K562 (cell line): ENCODE data around the gene MMP27. TPM values are rescaled to one million over a fixed set of nuclear protein-coding genes. Genes with fewer than 3 reads are reported as not detected.
"Not testable (repeated sequence)": the region's sequence is repeated elsewhere in the genome, so short reads cannot be mapped to it uniquely, and the experiment has no call there.

Experiments used
- ATAC-seq: fragments of 200-7000 bp; cut with Tn5 transposase; 3 replicates; pipeline ENCODE4 v1.9.1; 2020; ENCODE audit warnings: moderate library complexity
- BruUV-seq: library from RNA; stranded (reverse); fragments of 400-500 nt; replicated peaks from 2 replicates; lab custom pipeline; 2021; lab: Mats Ljungman, UMichigan
- CTCF ChIA-PET: fragments of 300-600 bp; formaldehyde crosslinking; extraction: SDS; loops from one replicate; lab custom pipeline; 2021; ENCODE audit warnings: low intra/inter-chr PET ratio; lab: Yijun Ruan, JAX
- POLR2A ChIA-PET: fragments of 300-600, 350-650 bp; sonication (Branson Sonifier 250); formaldehyde crosslinking; extraction: SDS; loops from one replicate; lab custom pipeline; 2021; ENCODE audit warnings: antibody characterized with exemption, inconsistent platforms; lab: Yijun Ruan, JAX
- DNase-seq, 4 experiments: peaks; one replicate each; pipeline versions ENCODE4 v3.0.0 to v3.0.0-alpha.2; 2011 to 2018; ENCODE audit warnings: low spot score in 3 of 4, mixed read lengths in 3 of 4; ENCODE audit errors: extremely low read depth in 1 of 4
- FAIRE-seq: peaks from 2 replicates; lab custom pipeline; 2011; peaks lifted over from hg19 to GRCh38; lab: Jason Lieb, UNC
- H2AFZ ChIP-seq: 2 replicates; pipeline ENCODE4 v1.6.0; 2011; ENCODE audit warnings: low read depth, low read length, control low read depth, inconsistent platforms
- H3K27ac ChIP-seq: fragments of 200-600 bp; 3 replicates; pipeline ENCODE4 v1.8.0; 2011; ENCODE audit warnings: low read depth, mild to moderate bottlenecking, control low read depth, inconsistent platforms, low read length, moderate library complexity, mixed read lengths; ENCODE audit errors: extremely low read depth
- H3K27me3 ChIP-seq, 2 experiments: fragments of 300-600 bp in 1 of 2; 2 replicates in 1 of 2; 3 replicates in 1 of 2; pipeline versions ENCODE4 v1.6.0 to v1.8.0; 2011; ENCODE audit warnings: inconsistent platforms in 2 of 2, low read length in 2 of 2, mild to moderate bottlenecking in 1 of 2, mixed read lengths in 1 of 2, moderate library complexity in 1 of 2; ENCODE audit not compliant: control insufficient read depth in 2 of 2, insufficient read depth in 2 of 2
- H3K36me3 ChIP-seq: fragments of 300-600 bp; 3 replicates; pipeline ENCODE4 v1.8.0; 2011; ENCODE audit warnings: mild to moderate bottlenecking, low read length, inconsistent platforms; ENCODE audit not compliant: control insufficient read depth, insufficient read depth
- H3K4me1 ChIP-seq, 2 experiments: fragments of 200-600 bp in 1 of 2; replicated peaks in 1 of 2; 2 replicates in 1 of 2; 3 replicates in 1 of 2; pipeline versions ENCODE4 v1.5.1 to v1.8.0; 2011; ENCODE audit warnings: inconsistent platforms in 2 of 2, low read length in 2 of 2, mild to moderate bottlenecking in 1 of 2, mixed read lengths in 1 of 2, moderate library complexity in 1 of 2; ENCODE audit not compliant: control insufficient read depth in 2 of 2, insufficient read depth in 2 of 2
- H3K4me2 ChIP-seq: 2 replicates; pipeline ENCODE4 v1.6.1; 2011; ENCODE audit warnings: low read length, control low read depth, inconsistent platforms, mixed read lengths; ENCODE audit not compliant: insufficient read depth
- H3K4me3 ChIP-seq: fragments of 200-600 bp; sonication (generic), shearing (Covaris generic); 2 replicates; pipeline ENCODE4 v1.5.1; 2016; ENCODE audit warnings: control low read depth, inconsistent platforms
- H3K79me2 ChIP-seq: fragments of 200-600 bp; 3 replicates; pipeline ENCODE4 v1.8.0; 2011; ENCODE audit warnings: low read length, inconsistent platforms; ENCODE audit not compliant: control insufficient read depth, insufficient read depth
- H3K9ac ChIP-seq, 2 experiments: 2 replicates each; pipeline versions ENCODE4 v1.6.0 to v1.6.1; 2011; ENCODE audit warnings: low read depth in 2 of 2, low read length in 2 of 2, control low read depth in 1 of 2, inconsistent platforms in 1 of 2, mild to moderate bottlenecking in 1 of 2, mixed read lengths in 1 of 2; ENCODE audit not compliant: insufficient read depth in 1 of 2
- H3K9me1 ChIP-seq: one replicate; pipeline ENCODE4 v1.6.0; 2011; ENCODE audit warnings: inconsistent platforms, mild to moderate bottlenecking, low read length, moderate library complexity; ENCODE audit not compliant: control insufficient read depth, insufficient read depth
- H3K9me3 ChIP-seq: replicated peaks from 2 replicates; pipeline ENCODE4 v1.5.1; 2011; ENCODE audit warnings: low read depth, low read length, inconsistent platforms; ENCODE audit not compliant: control insufficient read depth, insufficient read depth
- H4K20me1 ChIP-seq: replicated peaks from 2 replicates; pipeline ENCODE4 v1.6.1; 2011; ENCODE audit warnings: low read length, inconsistent platforms, mixed read lengths; ENCODE audit not compliant: control insufficient read depth, insufficient read depth
- MAFG ChIP-seq: fragments of 450-650 bp; conservative IDR thresholded peaks from 2 replicates; pipeline ENCODE4 v1.6.1; 2016; ENCODE audit warnings: missing genetic modification characterization, missing compliant biosample characterization
- ZNF79 ChIP-seq: fragments of 250-450 bp; sonication (Bioruptor Pico); IDR thresholded peaks from 2 replicates; pipeline ENCODE4 v1.4.0; 2020; ENCODE audit warnings: low read depth, mild to moderate bottlenecking, moderate library complexity
- WGBS: fragments of 100-300 bp; shearing (Covaris generic); methylation state at CpG from one replicate; pipeline ENCODE4 v1.1.6; 2016; ENCODE audit warnings: low coverage, mixed read lengths; ENCODE audit not compliant: insufficient coverage; ENCODE audit errors: missing lambda C conversion rate; 5-methylcytosine and 5-hydroxymethylcytosine counted together
- in situ Hi-C: fragments of 300-500 bp; cut with MboI; formaldehyde crosslinking; loops from 4 replicates; pipeline ENCODE4 v1.15.0; 2018; ENCODE audit warnings: inconsistent platforms, mixed read lengths
- intact Hi-C: fragments of 100-400 bp; cut with micrococcal nuclease; formaldehyde crosslinking; loops from 2 replicates; pipeline ENCODE4 v1.14.2; 2022
- polyA plus RNA-seq, 8 experiments: library from polyadenylated mRNA; depleted of rRNA in 4 of 8; stranded (reverse) in 5 of 8; unstranded in 3 of 8; fragments of >200 nt; fragmentation: Nextera tagmentation in 2 of 8; fragmentation: Illumina TruSeq in 1 of 8; extraction: Ambion mirVana in 2 of 8; extraction: Trizol in 1 of 8; gene quantifications; 2 replicates each; pipeline versions ENCODE4 v1.2.1 to v1.2.3, GENCODE V29; 2011 to 2014; ENCODE audit warnings: inconsistent platforms in 1 of 8, missing spikeins in 1 of 8
- total RNA-seq, 7 experiments: library from RNA; depleted of rRNA in 6 of 7; stranded (reverse); fragments of >200 nt in 6 of 7; fragmentation: Illumina TruSeq in 2 of 7; extraction: Trizol in 2 of 7; gene quantifications; 2 replicates each; pipeline versions ENCODE4 v1.2.1 to v1.2.3, GENCODE V29; 2011 to 2021; ENCODE audit warnings: low replicate concordance in 1 of 7

The MMP27 gene
- total and polyA plus RNA-seq, 9 of the 15 experiments (the other 6 are each of a cell fraction or from before 2014, with no cell fraction given): not detected

DNA sequence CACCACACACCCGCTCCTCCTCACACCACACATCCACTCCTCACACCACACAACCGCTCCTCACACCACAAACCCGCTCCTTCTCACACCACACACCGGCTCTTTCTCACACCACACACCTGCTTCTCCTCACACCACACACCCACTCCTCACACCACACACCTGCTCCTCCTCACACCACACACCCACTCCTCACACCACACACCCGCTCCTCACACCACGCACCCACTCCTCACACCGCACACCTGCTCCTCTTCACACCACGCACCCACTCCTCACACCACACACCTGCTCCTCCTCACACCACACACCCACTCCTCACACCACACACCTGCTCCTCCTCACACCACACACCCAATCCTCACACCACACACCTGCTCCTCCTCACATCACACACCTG is 25.4 kb upstream of the MMP27 start:
- H3K27me3 ChIP-seq, H3K79me2 ChIP-seq, POLR2A ChIA-PET, DNase-seq, H3K9ac ChIP-seq, H3K4me3 ChIP-seq, H3K4me1 ChIP-seq, BruUV-seq, ATAC-seq, CTCF ChIA-PET, in situ Hi-C loops, H3K4me2 ChIP-seq, H3K36me3 ChIP-seq, H2AFZ ChIP-seq, H3K9me1 ChIP-seq, H3K9me3 ChIP-seq, H3K27ac ChIP-seq, H4K20me1 ChIP-seq: not testable (repeated sequence)
- 0% methylated on average over 7 of the region's 8 CpGs for WGBS
- intact Hi-C loops: loop anchor here (5.0 kb wide), 2 partner anchors 306 to 871 kb away; no protein-coding TSS in a partner anchor
- FAIRE-seq: peak; percentile 59

DNA sequence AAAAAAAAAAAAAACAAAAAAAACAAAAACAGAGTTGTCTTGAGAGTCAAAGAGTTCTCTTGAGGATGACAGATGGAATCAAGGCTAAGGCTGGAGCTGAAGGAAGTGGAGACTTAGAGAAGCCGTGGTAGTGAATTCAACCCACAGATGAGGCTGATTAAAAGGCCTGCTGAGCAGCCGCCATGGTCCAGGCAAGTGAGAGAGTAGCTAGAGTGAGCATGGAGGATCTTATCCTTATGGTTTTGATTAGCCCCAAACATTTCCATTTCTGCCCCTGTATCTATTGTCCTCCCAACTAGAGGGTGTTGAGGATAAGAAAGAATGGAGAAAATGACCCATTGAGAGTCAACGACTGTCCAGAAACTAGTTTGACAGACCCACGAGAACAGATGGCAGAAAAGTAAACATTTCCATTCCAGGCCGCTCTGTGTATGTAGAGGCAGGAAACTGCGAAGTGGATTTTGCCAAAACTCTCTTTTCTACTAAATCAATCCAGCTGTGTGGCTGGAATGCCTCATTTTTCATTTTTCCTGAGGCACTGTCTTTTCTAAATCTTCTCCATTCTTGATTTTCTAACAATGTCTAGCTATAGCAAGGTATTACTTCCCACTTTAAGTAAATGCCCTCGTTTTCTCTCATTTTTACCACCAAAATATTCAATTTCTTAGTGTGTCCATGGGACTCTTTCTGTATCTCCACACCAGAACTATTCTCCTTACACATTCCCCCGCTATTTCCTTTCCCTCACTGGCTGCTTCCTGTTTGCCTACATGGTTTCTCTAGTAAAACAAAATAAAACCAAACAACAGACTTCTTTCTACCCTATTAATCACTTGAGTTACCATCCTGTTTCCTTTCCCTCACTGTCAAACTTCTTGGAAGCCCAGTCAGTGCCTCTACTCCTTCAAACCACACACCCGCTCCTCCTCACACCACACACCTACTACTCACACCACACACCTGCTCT is 24.6 kb upstream of the MMP27 start:
- WGBS: 2% methylated on average over 8 of the region's 9 CpGs
- no peak overlapping the region for H3K27ac ChIP-seq
- H3K4me1 ChIP-seq: no peaks in the 10 kb centered on the region
- H2AFZ ChIP-seq: no peak overlapping the region
- in situ Hi-C loops (no loop called here), intact Hi-C loops (loop anchor here (5.0 kb wide), 2 partner anchors 307 to 872 kb away; no protein-coding TSS in a partner anchor)
- TF ChIP-seq MAFG: no peak
- TF ChIP-seq ZNF79 (CRISPR knock-in tag): 0 out of 2 replicates have a peak, but pooled peaks have one; percentile 46
- no TSS peak for BruUV-seq
- no peaks in the 10 kb centered on the region for H4K20me1 ChIP-seq
- POLR2A ChIA-PET: no interaction called here
- no peak overlapping the region for H3K9ac ChIP-seq
- H3K36me3 ChIP-seq: no peaks in the 10 kb centered on the region
- no peaks in the 10 kb centered on the region for H3K9me1 ChIP-seq
- CTCF ChIA-PET: no interaction called here
- ATAC-seq (no peak), FAIRE-seq (no peak), DNase-seq (no peak)
- H3K79me2 ChIP-seq: no peaks in the 10 kb centered on the region
- H3K27me3 ChIP-seq: no peaks in the 10 kb centered on the region
- H3K4me2 ChIP-seq: no peak overlapping the region
- no peak overlapping the region for H3K4me3 ChIP-seq
- H3K9me3 ChIP-seq: no peaks in the 10 kb centered on the region
